ENCODE data around the gene QRFP.

DNA sequence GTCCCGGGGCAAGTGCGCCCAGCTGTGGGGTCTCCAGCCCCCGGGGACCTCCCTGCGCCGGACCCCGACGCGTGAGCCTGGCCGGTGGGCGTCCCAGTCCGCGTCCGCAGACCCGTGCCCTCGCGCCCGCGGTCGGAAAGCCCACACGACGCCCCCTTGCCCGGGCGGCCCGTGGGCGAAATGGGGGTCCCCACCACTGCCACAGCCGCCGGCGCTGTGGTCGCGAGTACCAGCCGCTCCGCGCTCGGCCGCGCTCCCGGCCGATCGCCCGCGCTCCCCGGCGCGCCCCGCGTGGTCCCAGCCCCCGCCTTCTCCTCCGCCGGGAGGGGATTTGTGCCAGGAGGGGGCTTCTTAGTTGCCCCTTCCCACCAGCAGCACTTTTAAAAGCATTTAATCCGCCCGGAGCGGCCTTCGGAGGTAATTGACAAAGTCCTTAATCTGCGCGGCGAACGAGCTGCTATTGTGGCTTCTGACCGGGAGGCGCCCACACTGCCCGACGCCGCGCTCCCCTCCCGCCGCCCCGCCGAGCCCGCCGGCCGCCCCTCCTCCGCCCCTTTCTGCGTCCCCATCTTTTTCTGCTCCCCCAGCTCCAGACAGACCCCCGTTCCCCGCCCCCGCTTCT is 42.9 kb upstream of the QRFP start:
- TF ChIP-seq CTCF (IDR thresholded peaks at IDR 0.05), result no peak
- no peak for TF ChIP-seq POLR2A (IDR thresholded peaks at IDR 0.05)
- TF ChIP-seq EP300 (IDR thresholded peaks at IDR 0.05), result no peak

Data from ovary (tissue), 3 donors.